Vagina (tissue), 2 donors: ENCODE results near the gene RMP24.

ENCODE experiments used
- POLR2A ChIP-seq, 2 donors: fragments of 450-650 bp; IDR thresholded peaks; one replicate each; pipeline ENCODE4 v1.6.1; 2017; ENCODE audit warnings: antibody characterized with exemption in 2 of 2, mild to moderate bottlenecking in 2 of 2, moderate library complexity in 2 of 2
- POLR2AphosphoS5 ChIP-seq, 2 donors: sonication (generic); formaldehyde crosslinking; IDR thresholded peaks; one replicate each; pipeline ENCODE4 v1.9.0; 2017; ENCODE audit warnings: antibody characterized with exemption in 2 of 2, mild to moderate bottlenecking in 2 of 2, low read depth in 1 of 2; ENCODE audit not compliant: insufficient read depth in 1 of 2
- TF ChIP-seq, protein P1 (sequence below), 3 experiments: fragments of 450-650 bp in 2 of 3; fragments of 200-600 bp in 1 of 3; sonication (generic) in 1 of 3; IDR thresholded peaks; one replicate each; pipeline ENCODE4 v1.5.1; 2017 to 2019; ENCODE audit warnings: antibody characterized with exemption in 3 of 3, mild to moderate bottlenecking in 2 of 3, moderate library complexity in 2 of 3

DNA sequence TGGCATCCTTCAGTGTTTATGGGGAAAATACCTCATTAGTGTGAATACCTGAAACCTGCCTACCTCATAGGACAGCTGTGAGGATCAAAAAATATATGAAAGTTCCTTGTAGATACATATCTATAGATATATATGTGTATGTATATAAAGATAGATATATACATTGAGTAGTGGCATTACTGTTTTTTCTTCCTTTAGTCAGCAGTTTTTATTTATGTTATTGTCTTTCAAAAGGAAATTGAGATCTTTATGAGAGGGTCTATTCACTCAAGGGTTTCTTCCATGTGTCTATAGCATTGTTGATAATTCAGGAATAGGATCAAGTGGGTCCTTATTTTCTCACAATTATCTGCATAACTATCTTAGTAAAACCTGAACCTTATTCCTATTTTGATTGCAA is 6.6 kb downstream of the RMP24 start:
- TF ChIP-seq POLR2A (IDR thresholded peaks at IDR 0.05) (no peak), POLR2AphosphoS5 (IDR thresholded peaks at IDR 0.05; ENCODE audit: insufficient read depth in 1 of 2, low read depth in 1 of 2) (no peak)
- TF ChIP-seq, protein P1, sequence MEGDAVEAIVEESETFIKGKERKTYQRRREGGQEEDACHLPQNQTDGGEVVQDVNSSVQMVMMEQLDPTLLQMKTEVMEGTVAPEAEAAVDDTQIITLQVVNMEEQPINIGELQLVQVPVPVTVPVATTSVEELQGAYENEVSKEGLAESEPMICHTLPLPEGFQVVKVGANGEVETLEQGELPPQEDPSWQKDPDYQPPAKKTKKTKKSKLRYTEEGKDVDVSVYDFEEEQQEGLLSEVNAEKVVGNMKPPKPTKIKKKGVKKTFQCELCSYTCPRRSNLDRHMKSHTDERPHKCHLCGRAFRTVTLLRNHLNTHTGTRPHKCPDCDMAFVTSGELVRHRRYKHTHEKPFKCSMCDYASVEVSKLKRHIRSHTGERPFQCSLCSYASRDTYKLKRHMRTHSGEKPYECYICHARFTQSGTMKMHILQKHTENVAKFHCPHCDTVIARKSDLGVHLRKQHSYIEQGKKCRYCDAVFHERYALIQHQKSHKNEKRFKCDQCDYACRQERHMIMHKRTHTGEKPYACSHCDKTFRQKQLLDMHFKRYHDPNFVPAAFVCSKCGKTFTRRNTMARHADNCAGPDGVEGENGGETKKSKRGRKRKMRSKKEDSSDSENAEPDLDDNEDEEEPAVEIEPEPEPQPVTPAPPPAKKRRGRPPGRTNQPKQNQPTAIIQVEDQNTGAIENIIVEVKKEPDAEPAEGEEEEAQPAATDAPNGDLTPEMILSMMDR (IDR thresholded peaks at IDR 0.05), result no peak
